Stimulated activated CD8-positive, alpha-beta memory T cell treated with anti-CD3 and anti-CD28 coated beads, Interleukin-7, amount 100 ng/mL, for 48 hours (primary cell): ENCODE measurements around the gene PREPL.
"Not testable (repeated sequence)": the region's sequence is repeated elsewhere in the genome, so short reads cannot be mapped to it uniquely, and the experiment has no call there.

Source experiments
- DNase-seq, 2 donors: peaks; one replicate each; pipeline ENCODE4 v3.0.0-alpha.2; 2020; ENCODE audit warnings: low read depth in 1 of 2; ENCODE audit errors: extremely low read depth in 1 of 2

The PREPL gene

GRCh38 chr2:44349506-44349905 is 11.8 kb downstream of the PREPL start:
- DNase-seq, result no peak

- no peak for DNase-seq
These were observed 12.9 kb downstream of the PREPL start for GRCh38 chr2:44348400-44348799.

GRCh38 chr2:44347526-44347925 is 13.8 kb downstream of the PREPL start:
- no peak for DNase-seq

GRCh38 chr2:44342854-44343253 is 18.4 kb downstream of the PREPL start:
- no peak for DNase-seq

- DNase-seq, result no peak
These were observed 25.3 kb downstream of the PREPL start for GRCh38 chr2:44335806-44336538.

- DNase-seq, result no peak
These were observed 27.3 kb downstream of the PREPL start for GRCh38 chr2:44333994-44334393.

GRCh38 chr2:44330801-44331200 is 30.5 kb downstream of the PREPL start:
- no peak for DNase-seq

- DNase-seq, result no peak
These were observed 32.0 kb downstream of the PREPL start for GRCh38 chr2:44329343-44329742.

- DNase-seq, result no peak
These were observed 32.5 kb downstream of the PREPL start for GRCh38 chr2:44328750-44329149.

- DNase-seq, result no peak
These were observed 34.6 kb downstream of the PREPL start for GRCh38 chr2:44326548-44327264.

GRCh38 chr2:44325897-44326296 is 35.4 kb downstream of the PREPL start:
- DNase-seq, result no peak

- DNase-seq, result no peak
These were observed 36.3 kb downstream of the PREPL start for GRCh38 chr2:44324971-44325426.

- no peak for DNase-seq
These were observed 39.9 kb downstream of the PREPL start for GRCh38 chr2:44321360-44321759.

GRCh38 chr2:44320832-44321231 is 40.5 kb downstream of the PREPL start:
- no peak for DNase-seq

- DNase-seq, result no peak
These were observed 45.3 kb downstream of the PREPL start for GRCh38 chr2:44315945-44316344.

- DNase-seq, result no peak
These were observed 46.9 kb downstream of the PREPL start for GRCh38 chr2:44314362-44314761.

GRCh38 chr2:44310287-44310686 is 51.0 kb downstream of the PREPL start:
- DNase-seq, result no peak

GRCh38 chr2:44305882-44306281 is 55.4 kb downstream of the PREPL start:
- DNase-seq, result no peak

GRCh38 chr2:44304258-44304657 is 57.0 kb downstream of the PREPL start:
- no peak for DNase-seq

GRCh38 chr2:44303766-44304165 is 57.5 kb downstream of the PREPL start:
- DNase-seq, result not testable (repeated sequence)

- no peak for DNase-seq
These were observed 60.2 kb downstream of the PREPL start for GRCh38 chr2:44301111-44301510.

- no peak for DNase-seq
These were observed 61.7 kb downstream of the PREPL start for GRCh38 chr2:44299635-44300034.
